ENCODE measurements around the gene RABAC1.
A peak's percentile ranks its signal among the peaks of the same experiment; 100 is the strongest.
"Not testable (repeated sequence)": the region's sequence is repeated elsewhere in the genome, so short reads cannot be mapped to it uniquely, and the experiment has no call there.

Gene RABAC1

DNA sequence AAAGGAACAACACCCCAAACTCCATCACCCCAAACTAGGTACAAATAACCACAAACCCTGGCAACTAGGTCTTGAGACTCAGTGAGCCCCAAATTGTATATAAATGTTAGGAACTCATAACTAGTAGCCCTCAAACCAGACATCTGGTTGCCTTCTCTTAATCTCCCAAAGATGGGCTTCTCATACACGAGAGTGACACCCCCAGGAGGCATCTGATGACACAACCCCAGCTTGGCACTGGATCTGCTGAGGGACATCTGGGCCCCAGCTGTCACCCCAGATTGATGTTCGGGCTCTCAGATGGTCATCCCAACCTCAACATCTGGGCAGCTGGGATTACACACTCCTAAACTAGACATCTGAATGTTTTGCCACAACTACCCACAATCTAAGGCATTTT, 14.8 kb downstream of the RABAC1 start:
- no peak for DNase-seq

DNA sequence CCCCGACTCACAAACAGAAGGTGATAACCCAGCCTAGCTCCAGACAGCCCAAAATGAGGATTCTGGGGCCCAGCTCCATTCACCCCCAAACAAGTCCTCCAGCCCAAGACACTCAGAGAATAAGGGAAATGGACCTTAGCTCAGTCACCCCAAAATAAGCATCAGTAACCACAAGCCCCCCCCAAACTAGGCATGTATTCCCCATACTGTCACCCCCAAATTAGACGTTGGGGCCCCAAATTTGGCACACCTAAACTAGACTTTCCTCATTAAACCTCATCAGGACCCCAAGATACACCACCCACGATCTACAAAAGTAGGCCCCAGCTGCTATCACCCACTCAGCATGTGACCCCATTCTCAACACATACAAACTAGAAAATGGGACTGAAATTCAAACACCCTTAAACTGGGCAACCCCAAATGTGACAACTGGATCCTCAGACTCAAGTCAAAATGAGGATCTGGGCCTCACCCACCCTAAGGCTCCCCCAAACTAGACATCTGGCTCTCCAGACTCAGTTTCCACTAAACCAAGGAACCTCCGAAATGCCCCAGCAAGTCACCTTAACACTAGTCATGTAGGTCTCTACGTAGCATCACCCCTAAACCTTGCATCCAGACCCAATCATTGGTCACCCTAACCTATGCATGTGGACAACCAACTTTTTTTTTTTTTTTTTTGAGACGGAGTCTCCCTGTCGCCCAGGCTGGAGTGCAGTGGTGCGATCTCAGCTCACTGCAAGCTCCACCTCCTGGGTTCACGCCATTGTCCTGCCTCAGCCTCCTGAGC, 17.5 kb downstream of the RABAC1 start:
- no peak for DNase-seq

DNA sequence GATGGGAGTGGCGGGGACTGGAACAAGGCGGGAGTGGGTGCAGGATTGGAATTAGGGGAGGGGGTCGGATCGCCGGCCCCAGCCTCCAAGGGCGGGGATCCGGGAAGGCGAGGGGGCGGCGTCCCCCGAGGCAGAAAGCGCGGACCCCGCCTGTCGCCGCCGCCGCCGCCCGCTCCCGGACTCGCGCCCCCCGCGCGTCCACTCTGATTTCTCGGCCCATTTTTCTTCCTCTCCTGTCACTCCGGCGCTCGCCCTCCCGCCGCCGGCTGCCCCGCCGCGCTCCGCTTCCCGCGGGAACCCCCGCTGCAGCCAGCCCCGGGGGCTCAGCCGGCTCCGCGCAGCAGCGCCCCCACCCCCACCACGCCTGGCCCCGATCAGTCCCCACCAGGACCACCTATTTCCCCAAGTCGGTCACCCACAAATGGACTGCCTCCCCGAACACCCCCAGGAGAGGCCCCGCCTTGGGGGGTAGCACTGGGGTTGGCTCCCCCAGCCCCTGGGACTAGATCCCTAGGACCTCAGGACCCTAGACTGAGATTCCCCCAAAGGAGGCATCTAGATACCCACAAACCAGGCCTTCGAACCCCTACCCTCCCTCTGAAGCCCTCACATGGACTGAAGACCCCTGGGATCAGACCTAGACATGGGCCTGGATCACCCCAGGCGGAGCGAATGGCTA, 18.3 kb downstream of the RABAC1 start:
- no peak for DNase-seq

DNA sequence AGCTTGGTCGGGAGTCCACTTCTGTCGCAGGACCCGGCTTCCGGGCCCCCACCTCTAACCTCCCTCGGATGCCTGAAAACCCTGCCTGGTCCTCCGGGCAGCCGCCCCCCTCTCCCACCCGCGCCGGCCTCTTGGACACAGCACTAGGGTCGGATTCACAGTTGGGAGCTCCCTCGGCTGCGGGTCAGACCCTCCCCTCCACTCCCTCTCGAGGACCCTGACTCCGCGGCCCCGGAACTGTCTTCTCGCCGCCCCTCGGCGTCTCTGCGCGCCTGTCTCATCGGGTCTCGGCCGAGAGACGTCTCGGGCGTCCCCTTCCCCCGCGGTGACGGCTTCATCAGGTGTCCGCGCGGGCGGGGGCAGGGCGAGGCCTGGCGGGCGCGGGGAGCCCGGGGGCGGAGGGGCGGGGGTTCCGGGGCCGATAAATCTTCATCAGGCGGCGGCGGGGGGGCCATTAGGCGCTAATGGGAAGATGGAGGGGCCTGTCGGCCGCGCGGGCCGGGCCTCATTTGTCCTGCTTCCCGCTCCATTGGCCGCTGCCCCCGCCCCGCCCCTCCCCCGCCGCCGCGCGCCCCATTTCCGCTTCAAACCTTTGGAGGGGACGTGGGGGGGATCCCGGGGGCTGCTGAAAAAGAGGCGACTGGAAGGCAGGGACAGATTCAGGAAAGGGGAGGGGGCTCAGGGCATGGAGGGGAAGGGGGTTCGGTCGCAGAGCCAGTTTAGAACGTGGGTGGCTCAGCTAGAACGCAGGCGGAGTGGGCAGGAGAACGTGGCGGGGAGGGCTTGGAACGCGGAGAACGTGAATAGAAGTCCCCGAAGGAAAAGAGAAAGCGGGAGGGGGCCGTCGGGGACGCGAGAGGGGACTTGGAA, 19.0 kb downstream of the RABAC1 start:
- DNase-seq = peak; percentile 24

DNA sequence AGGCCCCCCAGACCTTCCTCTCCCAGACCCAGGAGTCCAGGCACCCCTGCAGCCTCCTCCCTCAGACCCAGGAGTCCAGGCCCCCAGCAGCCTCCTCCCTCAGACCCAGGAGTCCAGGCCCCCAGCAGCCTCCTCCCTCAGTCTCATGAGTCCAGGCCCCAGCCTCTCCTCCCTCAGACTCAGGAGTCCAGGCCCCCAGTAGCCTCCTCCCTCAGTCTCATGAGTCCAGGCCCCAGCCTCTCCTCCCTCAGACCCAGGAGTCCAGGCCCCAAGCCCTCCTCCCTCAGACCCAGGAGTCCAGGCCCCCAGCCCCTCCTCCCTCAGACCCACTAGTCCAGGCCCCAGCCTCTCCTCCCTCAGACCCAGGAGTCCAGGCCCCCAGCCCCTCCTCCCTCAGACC, 19.9 kb downstream of the RABAC1 start:
- not testable (repeated sequence) for DNase-seq

DNA sequence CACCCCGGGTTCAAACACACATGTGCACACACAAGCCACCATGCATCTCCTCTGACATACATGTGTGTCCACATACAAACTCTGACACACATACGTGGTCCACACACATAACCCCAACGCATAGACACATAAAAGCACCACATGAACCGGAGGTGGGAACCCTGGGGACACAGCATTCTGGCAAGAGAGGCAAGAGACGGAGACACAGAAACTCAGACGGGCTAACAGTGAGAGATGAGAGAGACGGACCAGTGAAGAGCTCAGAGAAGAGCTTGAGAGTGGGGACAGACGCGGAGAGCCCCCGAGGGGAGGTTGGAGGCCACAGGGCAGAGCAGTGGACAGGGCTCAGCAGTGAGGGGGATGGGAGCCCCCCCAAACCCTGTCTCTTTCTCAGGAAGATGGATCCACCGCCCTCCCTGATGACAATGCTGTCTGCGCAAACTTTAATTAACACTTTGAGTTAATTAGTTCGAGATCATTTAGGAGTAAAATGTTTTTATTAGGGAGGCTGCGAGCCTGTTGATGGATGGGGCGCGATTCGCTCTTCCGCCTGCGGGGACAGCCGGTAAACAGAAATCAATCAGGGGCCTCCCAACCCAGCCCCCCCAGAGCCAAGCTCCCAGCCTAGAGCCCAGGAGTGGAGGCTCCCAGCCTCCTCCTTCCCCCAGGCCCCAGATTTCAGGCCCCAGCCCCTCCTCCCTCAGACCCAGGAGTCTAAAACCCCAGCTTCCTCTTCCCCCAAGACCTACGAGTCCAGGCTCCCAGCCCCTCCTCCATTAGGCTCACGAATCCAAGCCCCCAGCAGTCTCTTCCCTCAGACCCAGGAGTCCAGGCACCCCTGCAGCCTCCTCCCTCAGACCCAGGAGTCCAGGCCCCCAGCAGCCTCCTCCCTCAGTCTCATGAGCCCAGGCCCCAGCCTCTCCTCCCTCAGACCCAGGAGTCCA, 21.3 kb downstream of the RABAC1 start:
- no peak for DNase-seq

DNA sequence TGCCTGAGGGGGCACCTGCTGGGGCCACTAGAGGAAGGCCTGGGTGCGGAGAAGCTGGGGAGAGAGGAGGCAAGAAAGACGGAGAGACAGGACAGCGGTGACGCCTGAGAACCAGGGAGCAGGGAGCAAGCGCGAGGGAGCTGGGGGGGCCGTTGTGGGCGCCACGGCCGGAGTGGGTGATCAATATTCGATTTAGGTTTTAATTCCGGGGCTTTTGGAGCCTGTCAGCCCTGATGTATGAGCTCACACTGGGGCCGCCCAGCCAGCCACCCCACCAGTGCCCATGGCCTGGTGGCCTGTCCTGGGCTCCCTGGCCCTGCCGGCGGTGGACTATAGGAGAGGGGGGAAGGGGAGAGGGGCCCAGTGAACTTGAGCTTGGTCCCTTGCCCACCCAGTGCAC, 22.2 kb downstream of the RABAC1 start:
- no peak for DNase-seq

DNA sequence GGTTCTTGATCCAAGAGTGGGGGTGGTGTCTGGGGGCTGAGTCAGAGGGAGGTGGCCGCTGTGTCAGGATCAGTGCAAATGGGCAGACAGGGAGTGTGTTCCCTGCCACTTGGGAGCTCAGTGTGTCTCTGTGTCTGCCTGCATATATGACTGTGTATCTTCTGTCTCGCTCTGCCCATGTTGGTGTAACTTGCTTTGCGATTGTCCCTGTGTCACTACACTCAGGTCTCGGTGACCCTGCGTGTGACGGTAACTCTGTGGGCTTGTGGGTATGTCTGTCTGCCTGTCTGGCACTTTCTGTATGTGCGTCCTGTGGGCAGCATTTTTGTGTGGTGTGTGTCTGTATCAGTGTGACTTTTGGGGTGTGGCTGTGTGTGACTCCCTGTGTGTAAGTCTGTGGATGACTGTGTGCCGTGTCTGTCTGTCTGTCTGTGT, 22.7 kb downstream of the RABAC1 start:
- DNase-seq = peak; percentile 36

DNA sequence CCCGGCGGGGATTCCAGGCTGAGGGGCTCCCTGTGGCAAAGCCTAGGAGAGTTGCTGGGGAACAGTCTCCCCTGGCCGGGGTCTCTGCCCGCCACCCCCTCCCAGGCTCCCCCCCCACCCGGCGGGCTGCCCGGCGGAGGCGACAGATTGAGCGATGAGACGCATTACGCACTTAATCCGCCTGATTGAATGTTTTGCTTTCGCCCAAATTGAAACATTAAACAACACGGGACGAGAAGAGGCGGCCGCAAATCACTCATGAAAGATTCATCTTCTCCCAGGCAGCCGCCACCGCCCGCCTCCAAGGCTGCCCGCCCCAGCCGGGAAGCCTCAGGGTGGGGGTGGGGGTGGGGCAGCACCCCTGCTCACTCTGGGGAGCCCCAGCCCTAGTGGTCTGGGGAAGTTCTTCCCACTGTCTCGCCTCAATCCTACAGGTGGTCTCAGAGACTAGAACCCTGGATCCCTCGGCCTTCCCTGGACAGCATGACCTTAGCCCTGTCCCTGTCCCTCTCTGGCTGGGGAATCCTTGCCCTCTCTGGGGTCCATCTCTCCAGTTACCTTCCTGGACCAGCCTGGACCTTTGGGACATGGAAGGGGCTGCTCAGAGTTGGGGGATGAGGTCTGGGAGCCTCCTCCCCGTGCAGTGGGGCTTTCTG, 23.2 kb downstream of the RABAC1 start:
- no peak for DNase-seq

DNA sequence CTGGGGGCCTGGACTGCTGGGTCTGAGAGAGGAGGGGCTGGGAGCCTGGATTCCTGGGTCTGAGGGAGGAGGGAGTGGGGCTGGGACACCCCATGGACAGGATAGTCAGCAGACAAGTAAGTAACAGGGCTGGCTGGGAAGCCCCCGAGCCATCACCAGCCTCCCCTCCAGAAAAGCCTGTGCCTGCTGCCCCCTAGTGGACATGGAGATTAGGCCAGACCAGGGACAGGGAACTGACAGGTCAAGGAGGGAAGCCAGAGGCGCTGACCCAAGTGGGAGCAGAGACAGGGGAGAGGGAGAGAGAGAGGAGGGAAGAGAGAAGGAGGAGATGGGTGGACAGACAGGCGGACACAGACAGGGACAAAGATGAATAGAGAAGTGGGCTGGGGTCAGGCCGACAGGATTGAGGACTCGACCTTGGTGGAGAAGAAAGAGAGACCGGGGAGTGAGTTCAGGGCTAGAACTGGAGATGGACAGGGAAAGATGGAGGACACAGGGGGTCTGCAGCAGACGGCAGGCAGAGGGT, 24.2 kb downstream of the RABAC1 start:
- peak; percentile 64 for DNase-seq

DNA sequence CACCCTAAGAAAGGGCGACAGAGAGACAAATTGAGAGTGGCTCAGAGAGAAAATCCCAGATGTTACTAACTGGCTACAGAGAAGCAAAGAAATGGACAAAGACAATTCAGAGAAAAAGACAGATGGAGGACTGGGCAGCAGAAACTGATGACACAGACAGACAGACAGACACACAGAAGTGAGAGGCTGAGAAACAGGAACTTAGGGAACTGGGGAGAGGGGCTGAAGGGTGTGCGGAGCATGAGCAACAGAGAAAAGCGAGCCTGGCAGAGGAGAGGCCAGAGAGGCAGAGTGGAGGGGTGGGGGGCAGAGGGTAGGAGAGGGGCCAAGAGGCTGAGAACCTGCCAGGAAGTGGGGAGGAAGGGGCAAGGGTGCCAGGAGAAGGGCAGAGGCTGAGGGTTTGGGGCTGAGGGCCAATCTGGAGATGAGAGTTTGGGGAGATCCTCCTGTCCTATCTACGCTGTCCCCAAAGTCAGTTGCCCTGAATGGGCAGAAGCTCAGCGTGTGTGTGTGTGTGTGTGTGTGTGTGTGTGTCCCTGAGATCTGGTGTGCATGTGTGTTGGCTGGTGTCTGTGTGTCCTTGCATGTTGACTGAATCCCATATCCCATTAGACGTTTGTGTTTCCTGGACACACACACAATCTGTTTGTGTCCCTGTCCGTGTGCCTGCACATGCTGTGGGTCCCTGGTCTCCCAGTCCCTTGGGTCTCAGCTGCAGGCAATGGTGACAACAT, 25.3 kb downstream of the RABAC1 start:
- DNase-seq = no peak

DNA sequence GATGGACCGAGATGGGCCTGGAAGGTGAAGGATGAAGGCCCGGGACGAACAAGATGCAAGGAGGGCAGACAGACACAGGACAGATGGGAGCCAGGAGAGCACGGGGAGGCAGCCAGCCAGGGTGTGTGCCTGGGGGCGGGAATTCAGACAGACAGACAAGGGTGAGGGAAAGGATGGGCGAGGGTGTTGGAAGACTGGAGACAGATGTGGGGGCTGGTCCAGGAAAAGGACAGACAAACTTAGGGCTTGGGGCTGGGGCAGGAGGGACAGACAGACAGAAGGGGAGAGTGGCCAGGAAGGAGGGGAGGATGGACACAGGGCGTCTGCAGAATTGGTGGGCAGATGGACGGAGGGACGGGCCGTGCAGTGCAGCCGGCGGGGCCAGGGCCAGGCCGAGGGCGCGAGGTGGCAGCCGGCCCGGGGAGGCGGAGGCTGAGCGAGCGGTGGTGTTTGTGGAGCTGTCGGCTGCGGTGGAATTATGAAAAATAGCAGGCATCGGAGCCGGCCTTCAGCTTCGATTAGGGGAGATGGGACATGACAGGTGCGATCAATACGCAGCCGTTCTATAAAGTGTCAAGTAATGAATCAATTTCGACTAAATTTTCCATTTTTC, 26.3 kb downstream of the RABAC1 start:
- no peak for DNase-seq

DNA sequence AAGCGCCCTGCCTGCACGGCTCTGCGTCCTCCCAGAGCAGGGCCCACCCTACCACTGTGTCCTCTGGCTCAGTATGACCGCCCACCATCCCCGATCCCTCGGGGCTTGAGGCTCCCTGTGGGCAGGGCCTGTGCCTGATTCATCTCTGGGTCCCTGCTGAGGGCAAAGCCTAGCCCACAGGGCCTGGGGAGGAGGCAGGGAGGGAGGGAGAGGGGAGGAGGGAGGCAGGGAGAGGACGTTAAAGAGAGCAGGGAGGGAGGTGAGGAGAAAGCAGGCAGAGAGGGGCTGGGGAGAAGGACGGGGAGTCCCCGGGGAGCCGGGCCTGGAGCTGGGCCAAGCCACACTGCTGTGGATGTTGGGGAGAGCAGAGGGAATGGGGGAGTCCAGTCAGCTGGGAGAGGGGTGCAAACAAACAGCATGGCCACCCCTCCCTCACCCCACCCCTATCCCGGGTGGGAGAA, 26.8 kb downstream of the RABAC1 start:
- DNase-seq = no peak

DNA sequence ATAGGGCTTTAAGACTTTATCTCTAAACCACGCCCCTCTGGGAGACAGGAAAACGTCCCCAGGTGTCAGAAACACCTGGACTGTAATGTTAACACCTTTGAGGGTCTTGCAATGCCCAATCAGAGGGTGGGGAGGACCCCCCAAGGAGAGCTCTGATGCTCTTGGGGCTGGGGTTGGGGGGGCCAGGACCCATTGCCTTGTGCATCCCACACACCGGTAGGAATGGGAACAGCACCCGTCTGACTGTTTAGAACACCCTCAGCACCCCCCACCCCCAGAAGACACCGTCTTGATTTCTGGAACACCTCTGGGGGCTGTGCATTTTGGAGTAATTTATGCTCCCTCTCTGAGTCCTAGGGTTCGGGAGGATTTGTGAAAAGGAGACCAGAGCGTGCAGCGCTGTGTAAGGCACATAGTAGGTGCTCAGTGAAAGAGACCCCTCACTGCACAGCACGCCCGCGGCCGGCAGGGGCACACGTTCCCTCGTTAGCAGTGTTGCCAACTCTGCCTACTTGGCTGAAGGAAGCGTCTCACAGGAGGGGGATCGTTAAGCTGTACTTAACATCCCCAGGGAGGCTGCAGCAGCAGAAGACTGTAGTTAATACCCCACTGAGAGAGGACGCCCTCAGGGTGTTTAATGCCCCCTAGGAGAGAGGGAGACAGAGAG, 28.1 kb downstream of the RABAC1 start:
- DNase-seq = no peak

DNA sequence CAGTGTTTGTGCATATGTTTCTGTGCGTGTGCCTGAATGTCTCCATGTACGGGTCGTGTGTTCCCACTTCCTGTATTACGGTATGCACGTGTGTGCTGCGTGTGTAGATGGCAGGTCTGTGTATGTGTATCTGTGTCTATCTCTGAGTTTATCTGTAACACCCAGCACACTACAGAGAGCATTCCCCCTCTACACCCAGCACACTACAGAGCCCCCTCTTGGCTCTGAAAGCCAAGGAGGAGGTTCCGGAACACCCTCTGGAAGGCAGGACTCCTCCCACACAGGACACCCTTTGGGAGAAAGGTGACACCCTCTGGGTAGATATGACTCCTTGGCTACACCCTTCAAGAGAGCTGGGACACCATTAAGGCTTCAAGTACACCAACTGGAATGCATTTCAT, 28.8 kb downstream of the RABAC1 start:
- DNase-seq = no peak

DNA sequence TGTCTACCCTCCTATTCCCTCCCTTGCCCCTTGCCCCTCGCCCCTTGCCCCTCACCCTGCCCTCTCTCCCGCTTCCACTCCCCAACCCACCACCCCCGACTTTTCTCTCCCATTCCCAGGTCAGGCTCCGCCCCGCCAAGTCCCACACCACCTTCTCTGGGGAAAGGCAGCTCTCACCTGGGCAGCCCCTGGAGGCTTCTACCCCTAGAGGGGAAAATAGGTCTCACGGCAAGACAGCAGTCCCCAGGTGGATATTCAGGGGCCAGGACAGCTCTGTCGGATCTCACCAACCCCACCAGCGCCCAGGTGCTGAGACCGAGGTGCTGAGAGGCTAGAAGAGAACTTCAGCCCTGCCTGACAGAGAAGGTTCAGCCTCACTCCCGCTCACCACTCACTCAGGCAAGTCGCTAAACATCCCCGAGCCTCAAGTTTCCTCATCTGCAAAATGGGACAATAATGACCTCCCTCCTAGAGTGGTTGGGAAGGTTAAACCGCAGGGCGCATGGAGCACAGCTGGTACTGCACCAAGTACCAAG, 29.5 kb downstream of the RABAC1 start:
- DNase-seq = no peak

DNA sequence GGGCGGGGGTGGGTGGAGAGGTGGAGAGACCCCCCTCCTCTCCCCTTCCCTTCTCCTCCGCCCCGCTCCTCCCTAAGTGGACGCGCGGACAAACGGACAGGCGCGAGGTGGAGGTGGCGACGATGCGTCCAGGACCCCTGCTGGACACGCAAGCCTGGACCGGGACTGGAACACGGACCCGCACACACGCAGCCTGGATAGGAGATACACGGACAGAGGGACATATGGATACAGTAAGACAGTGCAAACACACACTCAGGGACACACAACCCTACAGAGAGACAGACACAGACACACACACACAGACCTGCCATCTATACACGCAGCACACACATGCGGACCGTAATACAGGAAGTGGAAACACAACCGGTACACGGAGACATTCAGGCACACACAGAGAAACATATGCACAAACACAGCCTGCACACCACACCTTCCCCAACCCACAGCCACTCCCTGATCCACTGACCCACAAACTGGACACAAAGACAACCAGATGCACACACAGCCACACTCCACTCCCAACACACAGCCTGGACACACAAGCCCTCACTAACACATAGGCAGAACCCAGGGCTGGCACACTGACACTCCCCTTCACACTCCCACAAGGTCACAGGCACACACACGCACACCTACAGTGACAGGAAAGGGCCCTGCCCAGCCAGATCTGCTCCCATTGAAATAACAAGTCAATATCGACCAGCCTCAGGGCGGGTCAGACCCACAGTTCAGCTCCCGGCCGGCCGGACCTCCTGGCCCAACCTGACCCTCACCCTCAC, 30.2 kb downstream of the RABAC1 start:
- no peak for DNase-seq

DNA sequence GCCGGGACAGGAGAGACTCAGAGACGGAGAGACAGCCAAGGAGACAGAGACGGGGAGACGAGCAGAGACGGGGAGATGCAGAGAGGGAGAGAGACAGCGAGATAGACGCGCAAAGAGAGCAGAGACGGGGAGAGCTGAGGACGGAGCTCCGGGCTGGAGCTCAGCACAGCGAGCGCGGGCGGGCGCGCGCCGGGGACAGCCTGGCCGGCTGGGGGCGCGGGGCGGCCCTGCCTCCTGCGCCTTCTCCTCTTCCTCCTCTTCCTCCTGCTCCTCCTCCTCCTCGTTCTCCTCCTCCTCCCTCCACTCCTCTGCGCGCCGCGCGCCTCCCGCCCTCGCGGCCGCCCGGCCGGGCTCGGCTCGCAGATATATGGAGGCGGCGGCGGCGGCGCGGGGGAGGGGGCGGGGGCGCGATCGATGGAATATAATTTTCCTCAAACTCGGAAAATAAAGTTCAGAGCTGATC, 30.9 kb downstream of the RABAC1 start, which contains the start of gene ERFL:
Gene ERFL, minus strand, starts transcription at position 229 of the 463 bp plus-strand sequence. CDS start 15,530 bp downstream, outside the sequence.
- no peak for DNase-seq
